ENCODE results near the gene TAF8.
A peak's percentile ranks its signal among the peaks of the same experiment; 100 is the strongest.

Gene TAF8

GRCh38 chr6:42066156-42066675 lies 15.9 kb downstream of the TAF8 start:
- DNase-seq = no peak

- DNase-seq = no peak
These were observed 17.8 kb downstream of the TAF8 start for GRCh38 chr6:42068173-42068572.

DNA sequence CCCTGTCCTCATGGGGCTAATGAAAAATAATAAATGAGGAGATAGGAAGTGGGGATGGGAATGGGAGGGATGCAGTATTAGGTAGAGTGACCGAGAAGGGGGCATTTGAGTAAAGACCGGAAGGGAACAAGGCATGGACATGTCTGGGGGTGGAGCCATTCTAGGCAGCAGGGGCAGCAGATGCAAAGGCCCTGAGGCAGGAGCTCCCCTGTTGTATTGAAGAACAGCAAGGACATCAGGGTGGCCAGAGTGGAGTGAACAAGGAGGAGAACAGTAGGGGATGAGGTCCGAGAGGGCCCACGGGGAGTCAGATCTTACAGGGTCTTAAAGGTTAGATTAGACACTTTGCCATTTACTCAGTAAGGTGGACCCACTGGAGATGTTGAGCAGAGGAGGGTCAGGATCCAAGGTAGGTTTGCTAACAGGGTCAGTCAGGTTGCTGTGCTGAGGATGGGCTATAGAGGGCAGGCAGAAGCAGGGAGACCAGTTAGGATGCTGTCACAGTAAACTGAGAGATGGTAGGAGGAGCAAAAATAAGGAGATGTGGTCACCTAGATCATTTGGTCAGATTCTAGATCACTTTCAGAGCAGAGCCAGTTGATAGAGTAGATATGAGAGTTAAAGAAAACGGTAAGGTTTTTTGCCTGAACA lies 18.7 kb downstream of the TAF8 start:
- DNase-seq = no peak

- no peak for DNase-seq
These were observed 21.7 kb downstream of the TAF8 start for GRCh38 chr6:42071881-42072583.

DNA sequence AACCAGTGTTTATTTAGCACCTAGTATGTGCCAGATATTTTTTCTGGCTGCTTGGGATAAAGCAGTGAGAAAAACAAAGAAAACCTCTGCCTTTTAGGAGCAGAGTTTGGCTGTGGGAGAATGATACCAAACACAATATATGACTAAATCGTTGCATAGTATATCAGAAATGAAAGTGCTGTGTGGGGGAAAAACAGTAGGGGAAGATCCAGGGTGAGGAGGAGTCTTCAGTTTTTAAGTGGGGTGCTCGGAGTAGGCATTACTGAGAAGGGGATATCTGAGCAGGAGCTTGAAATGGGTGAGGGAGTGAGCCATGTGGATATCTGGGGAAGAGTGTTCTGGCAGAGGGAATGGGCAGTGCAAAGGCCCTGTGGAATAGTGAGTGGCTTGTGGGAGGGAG lies 23.0 kb downstream of the TAF8 start:
- DNase-seq = no peak

GRCh38 chr6:42075159-42075838 lies 25.0 kb downstream of the TAF8 start:
- DNase-seq = peak; percentile 67

DNA sequence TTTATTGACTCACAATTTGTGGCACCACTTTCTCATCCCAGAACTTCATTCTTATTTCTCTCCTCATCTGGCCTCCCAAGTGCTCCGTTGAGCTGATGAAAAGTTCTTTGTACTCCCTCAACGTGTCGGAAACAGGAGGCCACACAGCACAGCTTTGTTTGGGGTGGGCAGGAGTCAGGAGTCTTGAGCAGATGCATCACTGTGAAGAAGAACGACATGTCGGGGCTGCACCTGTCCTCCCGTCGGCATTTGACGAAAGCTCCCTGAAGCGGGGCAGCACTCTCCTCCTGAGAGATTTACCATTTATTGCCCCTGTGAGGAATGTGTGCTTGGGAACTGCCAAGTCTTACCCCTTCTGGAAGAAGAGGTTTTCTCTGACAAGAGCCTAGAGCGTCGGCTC lies 28.1 kb downstream of the TAF8 start:
- DNase-seq = no peak

GRCh38 chr6:42079941-42080464 lies 29.7 kb downstream of the TAF8 start:
- DNase-seq = no peak

GRCh38 chr6:42083530-42083929 lies 33.2 kb downstream of the TAF8 start:
- no peak for DNase-seq

DNA sequence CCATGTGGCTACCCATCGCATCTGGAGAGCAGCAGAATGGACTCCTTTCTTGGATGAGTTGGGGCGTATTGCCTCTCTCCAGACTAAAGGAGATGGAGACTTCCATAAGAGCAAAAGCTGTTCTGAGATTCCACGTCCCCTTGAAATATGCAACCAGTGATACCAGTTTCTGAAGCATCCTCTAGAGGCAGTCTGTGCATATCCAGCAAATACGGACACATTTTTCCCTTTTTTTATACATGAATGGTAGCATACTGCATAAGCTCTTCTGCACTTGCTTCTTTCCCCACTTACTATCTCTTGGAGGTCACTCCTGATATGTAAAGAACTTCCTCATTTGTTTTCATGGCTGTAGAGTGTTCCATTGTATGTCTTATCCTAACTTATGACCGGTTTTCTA lies 34.6 kb downstream of the TAF8 start:
- DNase-seq = no peak

GRCh38 chr6:42086046-42087035 lies 36.0 kb downstream of the TAF8 start:
- DNase-seq = no peak

- no peak for DNase-seq
These were observed 37.8 kb downstream of the TAF8 start for GRCh38 chr6:42088101-42088591.

DNA sequence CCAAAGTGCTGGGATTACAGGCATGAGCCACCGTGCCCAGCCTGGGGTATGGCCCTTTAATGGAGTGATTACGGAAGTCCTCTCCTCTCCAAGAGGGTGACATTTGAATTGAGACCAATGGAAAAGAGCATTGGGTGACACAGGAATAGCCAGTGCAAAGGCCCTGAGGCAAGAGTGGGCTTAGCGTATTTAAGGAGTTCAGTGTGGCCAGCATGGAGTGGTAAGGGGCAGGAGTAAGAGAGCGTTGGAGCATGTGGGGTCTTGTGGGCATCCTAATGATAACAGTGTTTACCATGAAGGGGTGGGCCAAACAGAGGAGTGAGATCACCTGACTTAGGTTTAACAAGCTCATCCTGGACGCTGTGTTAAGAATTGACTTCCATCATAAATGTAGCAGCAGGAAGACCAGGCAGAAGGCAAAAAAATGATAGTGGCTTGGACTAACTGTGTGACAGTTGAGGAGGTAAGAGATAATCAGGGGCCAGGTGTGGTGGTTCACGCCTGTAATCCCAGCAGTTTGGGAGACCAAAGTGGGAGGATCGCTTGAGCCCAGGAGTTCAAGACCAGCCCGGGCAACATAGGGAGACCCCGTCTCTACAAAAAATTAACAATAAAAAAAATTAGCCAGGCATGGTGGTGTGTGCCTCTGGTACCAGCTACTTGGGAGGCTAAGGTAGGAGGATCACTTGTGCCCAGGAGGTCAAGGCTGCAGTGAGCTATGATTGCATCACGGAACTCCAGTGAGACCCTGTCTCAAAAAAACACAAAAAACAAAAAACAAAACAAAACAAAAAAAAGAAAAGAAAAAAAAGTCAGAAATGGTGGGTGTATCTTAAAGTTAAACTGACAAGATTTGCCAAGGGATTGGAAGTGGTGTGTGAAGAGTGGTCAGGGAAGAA lies 40.7 kb downstream of the TAF8 start:
- no peak for DNase-seq

DNA sequence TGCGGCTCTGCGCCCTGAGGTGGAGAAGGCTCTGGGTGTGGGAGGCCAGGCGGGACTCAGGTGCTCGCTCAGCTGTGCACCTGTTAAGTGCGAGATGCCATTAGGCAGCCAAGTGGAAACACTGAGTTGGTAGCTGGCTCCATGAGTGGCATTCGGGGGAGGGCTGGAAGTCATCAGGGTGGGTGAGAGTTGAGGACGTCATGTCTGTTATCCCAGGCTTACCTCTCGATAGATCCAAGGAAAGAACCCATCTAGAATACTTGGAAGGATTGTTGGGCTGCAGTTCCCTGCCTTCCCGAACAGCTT lies 41.3 kb downstream of the TAF8 start:
- no peak for DNase-seq

GRCh38 chr6:42093582-42094329 lies 43.4 kb downstream of the TAF8 start:
- DNase-seq = no peak

- no peak for DNase-seq
These were observed 44.8 kb downstream of the TAF8 start for GRCh38 chr6:42095094-42095493.

GRCh38 chr6:42095776-42096541 lies 45.6 kb downstream of the TAF8 start:
- no peak for DNase-seq

GRCh38 chr6:42099340-42100028 lies 49.2 kb downstream of the TAF8 start:
- DNase-seq = no peak
